Activated CD4-positive, CD25-positive, alpha-beta regulatory T cell treated with anti-CD3 and anti-CD28 coated beads, Interleukin-2, amount 50 U/mL, for 24 hours (primary cell): ENCODE results near the gene ADGRF1.
"Not testable (repeated sequence)": the region's sequence is repeated elsewhere in the genome, so short reads cannot be mapped to it uniquely, and the experiment has no call there.

Experiments used
- ATAC-seq, 2 donors: fragments of 150-1000 bp; cut with Tn5 transposase; one replicate each; pipeline ENCODE4 v1.10.0; 2021; ENCODE audit warnings: mild to moderate bottlenecking in 1 of 2, moderate library complexity in 1 of 2

The ADGRF1 gene

GRCh38 chr6:47019941-47020340 is 22.2 kb downstream of the ADGRF1 start:
- ATAC-seq: no peak

GRCh38 chr6:47016909-47017308 is 25.2 kb downstream of the ADGRF1 start:
- ATAC-seq: no peak

GRCh38 chr6:47016261-47016660 is 25.9 kb downstream of the ADGRF1 start:
- ATAC-seq: no peak

GRCh38 chr6:47014401-47014800 is 27.7 kb downstream of the ADGRF1 start:
- ATAC-seq: no peak

- ATAC-seq: no peak
Measured at GRCh38 chr6:47009583-47009982, 32.5 kb downstream of the ADGRF1 start.

GRCh38 chr6:47008397-47008763 is 33.8 kb downstream of the ADGRF1 start:
- no peak for ATAC-seq

- ATAC-seq: no peak
Measured at GRCh38 chr6:47007657-47008396, 34.3 kb downstream of the ADGRF1 start.

GRCh38 chr6:47005486-47005885 is 36.6 kb downstream of the ADGRF1 start:
- no peak for ATAC-seq

GRCh38 chr6:47004463-47004862 is 37.7 kb downstream of the ADGRF1 start:
- no peak for ATAC-seq

GRCh38 chr6:47000842-47001241 is 41.3 kb downstream of the ADGRF1 start:
- ATAC-seq: no peak

GRCh38 chr6:46998436-46999017 is 43.6 kb downstream of the ADGRF1 start:
- no peak for ATAC-seq

- no peak for ATAC-seq
Measured at GRCh38 chr6:46997646-46998045, 44.5 kb downstream of the ADGRF1 start.

GRCh38 chr6:46996860-46997641 is 45.1 kb downstream of the ADGRF1 start:
- no peak for ATAC-seq

GRCh38 chr6:46994933-46995332 is 47.2 kb downstream of the ADGRF1 start:
- no peak for ATAC-seq

- no peak for ATAC-seq
Measured at GRCh38 chr6:46993846-46994245, 48.3 kb downstream of the ADGRF1 start.

- ATAC-seq: not testable (repeated sequence)
Measured at GRCh38 chr6:46992391-46992790, 49.7 kb downstream of the ADGRF1 start.

GRCh38 chr6:46990818-46991510 is 51.2 kb downstream of the ADGRF1 start:
- not testable (repeated sequence) for ATAC-seq

- ATAC-seq: no peak
Measured at GRCh38 chr6:46990031-46990644, 52.0 kb downstream of the ADGRF1 start.

GRCh38 chr6:46989398-46989797 is 52.7 kb downstream of the ADGRF1 start:
- no peak for ATAC-seq

GRCh38 chr6:46985943-46986342 is 56.2 kb downstream of the ADGRF1 start:
- ATAC-seq: no peak

GRCh38 chr6:46983007-46983411 is 59.1 kb downstream of the ADGRF1 start:
- ATAC-seq: no peak

GRCh38 chr6:46979206-46979605 is 62.9 kb downstream of the ADGRF1 start:
- ATAC-seq: no peak

GRCh38 chr6:46974786-46975185 is 67.3 kb downstream of the ADGRF1 start:
- no peak for ATAC-seq
